Parathyroid adenoma (tissue), 2 donors: Measurements from ENCODE around the gene IGF2BP2.

Experiments
- H2AFZ ChIP-seq: fragments of 300-600 bp; sonication (generic); one replicate; pipeline ENCODE4 v1.7.0; 2017; ENCODE audit warnings: antibody characterized with exemption, mild to moderate bottlenecking
- H3K27ac ChIP-seq: fragments of 300-600 bp; sonication (generic); one replicate; pipeline ENCODE4 v1.7.0; 2017
- H3K27me3 ChIP-seq: fragments of 300-600 bp; sonication (generic); one replicate; pipeline ENCODE4 v1.7.0; 2017; ENCODE audit warnings: low read length; ENCODE audit not compliant: control insufficient read depth, insufficient read depth
- H3K36me3 ChIP-seq: fragments of 300-600 bp; sonication (generic); one replicate; pipeline ENCODE4 v1.7.0; 2017; ENCODE audit warnings: low read length; ENCODE audit not compliant: control insufficient read depth, insufficient read depth
- H3K4me1 ChIP-seq: fragments of 300-600 bp; sonication (generic); one replicate; pipeline ENCODE4 v1.7.0; 2017; ENCODE audit warnings: control low read depth
- H3K4me2 ChIP-seq: fragments of 300-600 bp; sonication (generic); one replicate; pipeline ENCODE4 v1.7.0; 2017; ENCODE audit warnings: low read length
- H3K4me3 ChIP-seq: fragments of 300-600 bp; sonication (generic); one replicate; pipeline ENCODE4 v1.7.0; 2017; ENCODE audit warnings: low read depth, low read length
- H3K79me2 ChIP-seq: fragments of 300-600 bp; sonication (generic); one replicate; pipeline ENCODE4 v1.7.0; 2017; ENCODE audit warnings: control low read depth
- H3K9ac ChIP-seq: fragments of 300-600 bp; sonication (generic); one replicate; pipeline ENCODE4 v1.7.0; 2017; ENCODE audit warnings: mild to moderate bottlenecking
- H3K9me3 ChIP-seq: fragments of 300-600 bp; sonication (generic); one replicate; pipeline ENCODE4 v1.7.0; 2017; ENCODE audit warnings: low read length; ENCODE audit not compliant: control insufficient read depth
- TF ChIP-seq, protein P1 (sequence below): fragments of 300-600 bp; sonication (generic); IDR thresholded peaks from one replicate; pipeline ENCODE4 v1.7.0; 2017; ENCODE audit warnings: antibody characterized with exemption, mild to moderate bottlenecking
- donor health status: primary hyperparathyroidism.

IGF2BP2 gene

DNA sequence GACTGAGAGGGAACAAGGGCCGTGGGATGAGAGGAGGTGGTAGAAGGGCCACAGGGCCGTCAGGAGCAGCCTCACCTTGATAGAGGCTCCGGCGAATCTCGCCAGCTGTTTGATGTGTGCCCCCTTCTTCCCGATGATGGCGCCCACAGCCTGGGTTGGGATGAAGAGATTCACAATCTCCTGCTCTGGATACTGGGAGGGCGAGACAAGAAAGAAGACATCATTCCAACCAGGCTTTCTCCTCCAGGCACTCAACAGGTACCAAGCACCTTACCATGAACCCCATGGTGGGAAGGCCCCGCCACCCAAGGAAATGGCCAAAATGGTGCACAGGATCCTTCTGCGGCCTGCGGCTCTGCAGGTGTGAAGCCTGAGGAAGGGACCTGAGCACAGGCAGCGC lies 167.6 kb downstream of the IGF2BP2 start:
- Histone ChIP-seq H3K4me3 (no peak overlapping the region), H3K36me3 (no peaks in the 10 kb centered on the region), H3K79me2 (no peaks in the 10 kb centered on the region), H2AFZ (no peak overlapping the region), H3K27ac (no peak overlapping the region), H3K9me3 (no peaks in the 10 kb centered on the region), H3K4me2 (no peak overlapping the region), H3K4me1 (peaks cover 7% of the 10 kb centered on the region), H3K27me3 (no peaks in the 10 kb centered on the region), H3K9ac (no peak overlapping the region)
- TF ChIP-seq, protein P1, sequence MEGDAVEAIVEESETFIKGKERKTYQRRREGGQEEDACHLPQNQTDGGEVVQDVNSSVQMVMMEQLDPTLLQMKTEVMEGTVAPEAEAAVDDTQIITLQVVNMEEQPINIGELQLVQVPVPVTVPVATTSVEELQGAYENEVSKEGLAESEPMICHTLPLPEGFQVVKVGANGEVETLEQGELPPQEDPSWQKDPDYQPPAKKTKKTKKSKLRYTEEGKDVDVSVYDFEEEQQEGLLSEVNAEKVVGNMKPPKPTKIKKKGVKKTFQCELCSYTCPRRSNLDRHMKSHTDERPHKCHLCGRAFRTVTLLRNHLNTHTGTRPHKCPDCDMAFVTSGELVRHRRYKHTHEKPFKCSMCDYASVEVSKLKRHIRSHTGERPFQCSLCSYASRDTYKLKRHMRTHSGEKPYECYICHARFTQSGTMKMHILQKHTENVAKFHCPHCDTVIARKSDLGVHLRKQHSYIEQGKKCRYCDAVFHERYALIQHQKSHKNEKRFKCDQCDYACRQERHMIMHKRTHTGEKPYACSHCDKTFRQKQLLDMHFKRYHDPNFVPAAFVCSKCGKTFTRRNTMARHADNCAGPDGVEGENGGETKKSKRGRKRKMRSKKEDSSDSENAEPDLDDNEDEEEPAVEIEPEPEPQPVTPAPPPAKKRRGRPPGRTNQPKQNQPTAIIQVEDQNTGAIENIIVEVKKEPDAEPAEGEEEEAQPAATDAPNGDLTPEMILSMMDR, result no peak

DNA sequence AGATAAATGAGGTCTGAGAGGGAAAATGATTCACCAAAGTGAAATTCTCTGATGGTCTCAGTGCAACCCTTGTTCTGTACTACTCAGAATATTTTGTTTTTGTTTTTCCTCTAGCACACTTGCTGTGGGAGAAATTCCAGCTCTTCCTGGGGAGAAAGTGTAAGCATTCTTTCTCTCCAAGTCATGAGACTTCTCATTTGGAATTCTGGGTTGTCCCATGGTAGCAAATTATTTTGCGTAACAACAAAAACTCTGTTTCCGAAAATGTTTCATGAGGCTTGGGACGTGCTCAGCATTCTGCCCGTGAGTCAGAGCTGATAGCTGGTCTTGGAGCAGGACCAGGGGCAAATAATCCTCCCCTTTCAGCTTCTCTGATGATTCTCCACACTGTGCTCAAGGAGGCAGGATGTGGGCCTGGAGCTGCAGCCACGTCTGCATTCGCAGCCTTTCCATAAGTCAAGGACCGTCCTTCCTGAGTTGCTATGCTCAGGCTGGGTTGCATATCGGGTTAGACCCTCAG lies 168.5 kb downstream of the IGF2BP2 start:
- Histone ChIP-seq H3K4me1 (peaks cover 7% of the 10 kb centered on the region), H3K27me3 (no peaks in the 10 kb centered on the region), H3K36me3 (no peaks in the 10 kb centered on the region), H2AFZ (no peak overlapping the region), H3K9me3 (no peaks in the 10 kb centered on the region), H3K4me2 (no peak overlapping the region), H3K9ac (no peak overlapping the region), H3K4me3 (no peak overlapping the region), H3K79me2 (no peaks in the 10 kb centered on the region), H3K27ac (no peak overlapping the region)
- TF ChIP-seq, protein P1, result no peak

DNA sequence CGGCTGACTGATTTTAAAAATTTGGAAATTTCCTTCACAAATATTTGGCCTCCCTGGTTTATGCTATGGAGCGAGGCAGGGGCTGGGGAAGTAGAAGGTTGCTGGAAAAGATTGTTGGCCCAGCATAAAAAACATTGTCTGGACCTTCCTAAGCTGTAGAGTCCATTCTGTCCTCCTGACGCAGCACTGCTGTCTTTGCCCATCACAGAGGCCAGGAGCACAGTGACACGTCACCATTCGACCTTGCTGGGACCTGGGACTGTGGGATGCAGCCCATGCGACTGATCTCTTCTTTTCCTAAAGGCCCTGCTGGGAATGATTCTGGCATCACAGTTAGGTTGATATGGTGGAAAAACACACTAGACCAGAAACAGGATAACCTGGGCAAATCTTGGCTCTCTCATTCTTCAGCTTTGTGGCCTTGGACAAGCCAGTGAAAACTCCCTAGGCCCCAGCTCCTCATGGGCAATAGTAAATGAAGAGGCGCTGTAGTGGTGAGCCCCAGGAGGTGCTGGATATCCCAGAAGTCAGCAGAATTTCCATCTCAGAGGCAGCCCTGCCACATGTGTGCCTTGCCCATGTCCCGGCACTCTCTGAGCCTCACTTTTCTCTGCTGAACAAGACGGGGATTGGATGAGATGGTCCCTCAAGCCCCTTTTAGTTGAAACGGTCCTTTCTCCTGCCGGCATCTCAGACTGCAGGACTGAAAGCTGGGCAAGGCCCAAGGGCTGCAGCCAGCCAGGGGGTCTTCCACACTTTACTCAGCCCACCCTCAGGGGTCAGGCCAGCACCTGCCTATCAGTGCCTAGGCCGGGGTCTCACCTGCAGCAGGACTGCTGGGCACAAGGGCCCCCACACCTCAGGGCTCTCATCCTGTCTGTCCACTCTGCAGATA lies 169.2 kb downstream of the IGF2BP2 start:
- no peak overlapping the region for H3K27ac ChIP-seq
- H3K9ac ChIP-seq, result no peak overlapping the region
- no peaks in the 10 kb centered on the region for H3K36me3 ChIP-seq
- TF ChIP-seq, protein P1, result no peak
- H3K27me3 ChIP-seq, result no peaks in the 10 kb centered on the region
- H3K9me3 ChIP-seq, result no peaks in the 10 kb centered on the region
- H2AFZ ChIP-seq, result no peak overlapping the region
- no peak overlapping the region for H3K4me2 ChIP-seq
- H3K79me2 ChIP-seq, result no peaks in the 10 kb centered on the region
- H3K4me1 ChIP-seq, result peaks cover 7% of the 10 kb centered on the region
- no peak overlapping the region for H3K4me3 ChIP-seq

DNA sequence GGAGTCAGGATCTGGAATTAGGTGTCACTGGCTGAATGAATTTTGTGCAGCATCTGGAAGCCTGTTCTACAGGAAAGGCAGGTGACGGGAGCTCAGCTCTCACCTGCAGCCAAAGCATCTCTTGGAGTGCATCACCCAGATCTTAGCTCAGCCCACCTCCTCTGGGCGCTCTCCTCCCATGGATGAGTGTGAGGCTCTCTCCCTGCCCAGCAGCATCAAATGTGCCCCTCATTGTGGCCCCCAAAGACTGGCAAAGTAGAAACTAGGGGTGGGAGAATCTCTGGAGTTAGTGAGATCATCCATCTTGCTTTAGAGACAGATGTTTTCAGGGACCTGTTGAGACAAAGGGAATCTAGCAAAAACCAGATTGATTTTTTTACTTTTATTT lies 170.1 kb downstream of the IGF2BP2 start:
- Histone ChIP-seq H3K4me1 (peaks cover 1% of the 10 kb centered on the region), H2AFZ (no peak overlapping the region), H3K36me3 (no peaks in the 10 kb centered on the region), H3K79me2 (no peaks in the 10 kb centered on the region), H3K4me3 (no peak overlapping the region), H3K27ac (no peak overlapping the region), H3K4me2 (no peak overlapping the region), H3K9ac (no peak overlapping the region), H3K27me3 (no peaks in the 10 kb centered on the region), H3K9me3 (no peaks in the 10 kb centered on the region)
- TF ChIP-seq, protein P1, result no peak
